VCaP (cell line): Measurements from ENCODE around the gene JCAD.
A peak's percentile ranks its signal among the peaks of the same experiment; 100 is the strongest.

Experiments used
- H3K27ac ChIP-seq: fragments of 450-650 bp; 2 replicates; pipeline ENCODE4 v1.5.1; 2017
- CTCF ChIP-seq: fragments of 450-650 bp; conservative IDR thresholded peaks from 2 replicates; pipeline ENCODE4 v1.5.1; 2017; ENCODE audit warnings: mild to moderate bottlenecking, moderate library complexity

JCAD gene

GRCh38 chr10:29977171-29977570 is 82.2 kb downstream of the JCAD start:
- H3K27ac ChIP-seq, result no peak overlapping the region
- TF ChIP-seq CTCF, result no peak

GRCh38 chr10:29976134-29976533 is 83.3 kb downstream of the JCAD start:
- TF ChIP-seq CTCF, result no peak
- no peak overlapping the region for H3K27ac ChIP-seq

GRCh38 chr10:29974773-29975172 is 84.6 kb downstream of the JCAD start:
- no peak overlapping the region for H3K27ac ChIP-seq
- TF ChIP-seq CTCF, result no peak

- no peak overlapping the region for H3K27ac ChIP-seq
- no peak for TF ChIP-seq CTCF
These were observed 85.5 kb downstream of the JCAD start for GRCh38 chr10:29973921-29974320.

- TF ChIP-seq CTCF, result no peak
- H3K27ac ChIP-seq, result no peak overlapping the region
These were observed 88.8 kb downstream of the JCAD start for GRCh38 chr10:29970576-29970975.

- no peak for TF ChIP-seq CTCF
- no peak overlapping the region for H3K27ac ChIP-seq
These were observed 89.4 kb downstream of the JCAD start for GRCh38 chr10:29970012-29970396.

GRCh38 chr10:29969255-29970011 is 90.0 kb downstream of the JCAD start:
- H3K27ac ChIP-seq, result peak overlapping the region; percentile 63; the same call in 1 of the 2 replicates
- no peak for TF ChIP-seq CTCF
